Vagina (tissue), 2 donors: ENCODE measurements around the gene RPS6KA5. TPM values are rescaled to one million over a fixed set of nuclear protein-coding genes. Genes with fewer than 3 reads are reported as not detected.

Source experiments
- DNase-seq, 2 donors: peaks; one replicate each; pipeline ENCODE4 v3.0.0-alpha.2; 2017; ENCODE audit errors: extremely low spot score in 2 of 2
- H3K27ac ChIP-seq: fragments of 200-600 bp; sonication (generic); one replicate; pipeline ENCODE4 v1.5.1; 2019
- H3K27me3 ChIP-seq: fragments of 200-600 bp; sonication (generic); one replicate; pipeline ENCODE4 v1.5.1; 2019
- H3K36me3 ChIP-seq, 2 donors: fragments of 200-600 bp; sonication (generic); one replicate each; pipeline ENCODE4 v1.5.1; 2017 to 2019
- H3K4me1 ChIP-seq: fragments of 200-600 bp; sonication (generic); one replicate; pipeline ENCODE4 v1.5.1; 2019
- H3K4me3 ChIP-seq, 2 donors: fragments of 200-600 bp; sonication (generic); 1 replicate in 1 of 2; 2 replicates in 1 of 2; pipeline ENCODE4 v1.5.1; 2016 to 2019
- H3K9me3 ChIP-seq: fragments of 200-600 bp; sonication (generic); one replicate; pipeline ENCODE4 v1.5.1; 2019
- CTCF ChIP-seq, 3 experiments: fragments of 450-650 bp in 2 of 3; fragments of 200-600 bp in 1 of 3; sonication (generic) in 1 of 3; IDR thresholded peaks; one replicate each; pipeline ENCODE4 v1.5.1; 2017 to 2019; ENCODE audit warnings: antibody characterized with exemption in 3 of 3, mild to moderate bottlenecking in 2 of 3, moderate library complexity in 2 of 3
- POLR2A ChIP-seq, 2 donors: fragments of 450-650 bp; IDR thresholded peaks; one replicate each; pipeline ENCODE4 v1.6.1; 2017; ENCODE audit warnings: antibody characterized with exemption in 2 of 2, mild to moderate bottlenecking in 2 of 2, moderate library complexity in 2 of 2
- POLR2AphosphoS5 ChIP-seq, 2 donors: sonication (generic); formaldehyde crosslinking; IDR thresholded peaks; one replicate each; pipeline ENCODE4 v1.9.0; 2017; ENCODE audit warnings: antibody characterized with exemption in 2 of 2, mild to moderate bottlenecking in 2 of 2, low read depth in 1 of 2; ENCODE audit not compliant: insufficient read depth in 1 of 2
- intact Hi-C: fragments of 100-400 bp; cut with DNase I; formaldehyde crosslinking; loops from one replicate; pipeline ENCODE4 v1.15.1; 2023
- total RNA-seq: library from RNA; depleted of rRNA; stranded (reverse); fragments of >200 nt; gene quantifications from one replicate; pipeline ENCODE4 v1.2.3, GENCODE V29; 2016

The RPS6KA5 gene
- total RNA-seq, 1 donor from 2014 or later, result 5.2 TPM

GRCh38 chr14:90850487-90850886 lies 210.0 kb downstream of the RPS6KA5 start:
- H3K27me3 ChIP-seq, result no peaks in the 10 kb centered on the region
- no peaks in the 10 kb centered on the region for H3K36me3 ChIP-seq
- H3K9me3 ChIP-seq, result no peaks in the 10 kb centered on the region
- DNase-seq, result no peak
- no peak overlapping the region for H3K4me3 ChIP-seq
- intact Hi-C loops, result no loop called here
- H3K4me1 ChIP-seq, result no peaks in the 10 kb centered on the region
- TF ChIP-seq POLR2AphosphoS5 (IDR thresholded peaks at IDR 0.05; ENCODE audit: insufficient read depth in 1 of 2, low read depth in 1 of 2) (no peak), POLR2A (IDR thresholded peaks at IDR 0.05) (no peak), CTCF (IDR thresholded peaks at IDR 0.05) (no peak)
- no peak overlapping the region for H3K27ac ChIP-seq

GRCh38 chr14:90849787-90850444 lies 210.5 kb downstream of the RPS6KA5 start:
- TF ChIP-seq CTCF (IDR thresholded peaks at IDR 0.05), result no peak
- no peak for TF ChIP-seq POLR2AphosphoS5 (IDR thresholded peaks at IDR 0.05; ENCODE audit: insufficient read depth in 1 of 2, low read depth in 1 of 2)
- H3K4me1 ChIP-seq, result no peaks in the 10 kb centered on the region
- intact Hi-C loops, result no loop called here
- no peaks in the 10 kb centered on the region for H3K27me3 ChIP-seq
- H3K4me3 ChIP-seq, result no peak overlapping the region
- no peak overlapping the region for H3K27ac ChIP-seq
- H3K36me3 ChIP-seq, result no peaks in the 10 kb centered on the region
- H3K9me3 ChIP-seq, result no peaks in the 10 kb centered on the region
- no peak for DNase-seq

GRCh38 chr14:90848944-90849731 lies 211.3 kb downstream of the RPS6KA5 start:
- no peak for DNase-seq
- intact Hi-C loops, result no loop called here
- H3K27me3 ChIP-seq, result no peaks in the 10 kb centered on the region
- H3K4me1 ChIP-seq, result no peaks in the 10 kb centered on the region
- H3K27ac ChIP-seq, result no peak overlapping the region
- TF ChIP-seq POLR2A (IDR thresholded peaks at IDR 0.05) (no peak), POLR2AphosphoS5 (IDR thresholded peaks at IDR 0.05; ENCODE audit: insufficient read depth in 1 of 2, low read depth in 1 of 2) (no peak), CTCF (IDR thresholded peaks at IDR 0.05) (no peak)
- no peaks in the 10 kb centered on the region for H3K9me3 ChIP-seq
- H3K36me3 ChIP-seq, result no peaks in the 10 kb centered on the region
- no peak overlapping the region for H3K4me3 ChIP-seq

GRCh38 chr14:90846511-90846910 lies 213.9 kb downstream of the RPS6KA5 start:
- no peaks in the 10 kb centered on the region for H3K36me3 ChIP-seq
- no peaks in the 10 kb centered on the region for H3K4me1 ChIP-seq
- intact Hi-C loops, result no loop called here
- H3K4me3 ChIP-seq, result no peak overlapping the region
- DNase-seq, result no peak
- no peaks in the 10 kb centered on the region for H3K27me3 ChIP-seq
- no peak overlapping the region for H3K27ac ChIP-seq
- no peak for TF ChIP-seq POLR2A (IDR thresholded peaks at IDR 0.05)
- no peaks in the 10 kb centered on the region for H3K9me3 ChIP-seq

- no peak overlapping the region for H3K27ac ChIP-seq
- H3K4me1 ChIP-seq, result no peaks in the 10 kb centered on the region
- H3K4me3 ChIP-seq, result no peak overlapping the region
- intact Hi-C loops, result no loop called here
- H3K36me3 ChIP-seq, result no peaks in the 10 kb centered on the region
- H3K9me3 ChIP-seq, result no peaks in the 10 kb centered on the region
- TF ChIP-seq CTCF (IDR thresholded peaks at IDR 0.05) (no peak), POLR2AphosphoS5 (IDR thresholded peaks at IDR 0.05; ENCODE audit: insufficient read depth in 1 of 2, low read depth in 1 of 2) (no peak), POLR2A (IDR thresholded peaks at IDR 0.05) (no peak)
- DNase-seq, result no peak
- H3K27me3 ChIP-seq, result no peaks in the 10 kb centered on the region
Observed at GRCh38 chr14:90844321-90844720, 216.1 kb downstream of the RPS6KA5 start.
